BJ (cell line): ENCODE measurements around the gene PTPRK. TPM values are rescaled to one million over a fixed set of nuclear protein-coding genes. Genes with fewer than 3 reads are reported as not detected.

Experiments used
- CTCF ChIA-PET: fragments of 350-600 bp; formaldehyde crosslinking; extraction: SDS; loops from one replicate; lab custom pipeline; 2021; ENCODE audit warnings: antibody characterized with exemption, inconsistent platforms; lab: Yijun Ruan, JAX
- POLR2A ChIA-PET: fragments of 300-600 bp; sonication (Branson Sonifier 250); formaldehyde crosslinking; extraction: SDS; loops from one replicate; lab custom pipeline; 2021; ENCODE audit warnings: antibody characterized with exemption; lab: Charles Lee
- DNase-seq: peaks from one replicate; pipeline ENCODE4 v3.0.0-alpha.2; 2011; ENCODE audit warnings: low read depth
- H3K27me3 ChIP-seq: 2 replicates; pipeline ENCODE4 v1.6.0; 2011; ENCODE audit warnings: low read length; ENCODE audit not compliant: control insufficient read depth, insufficient read depth
- H3K36me3 ChIP-seq: 2 replicates; pipeline ENCODE4 v1.5.1; 2011; ENCODE audit warnings: low read length; ENCODE audit not compliant: control insufficient read depth, insufficient read depth
- H3K4me3 ChIP-seq: 2 replicates; pipeline ENCODE4 v1.5.1; 2011; ENCODE audit warnings: low read depth, mild to moderate bottlenecking, control low read depth, low read length
- CTCF ChIP-seq: IDR thresholded peaks from 2 replicates; pipeline ENCODE4 v1.5.1; 2011; ENCODE audit warnings: low read depth, mild to moderate bottlenecking, control low read depth, inconsistent platforms, low read length, moderate library complexity; ENCODE audit not compliant: insufficient read depth
- polyA plus RNA-seq: library from polyadenylated mRNA; depleted of rRNA; stranded (reverse); fragments of >200 nt; gene quantifications from 2 replicates; pipeline ENCODE4 v1.2.3, GENCODE V29; 2011

Gene PTPRK
- polyA plus RNA-seq, 1 experiment = 18.5 TPM

- no peaks in the 10 kb centered on the region for H3K36me3 ChIP-seq
- POLR2A ChIA-PET = no interaction called here
- CTCF ChIA-PET = no interaction called here
- H3K4me3 ChIP-seq = no peak overlapping the region
- TF ChIP-seq CTCF = no peak
- H3K27me3 ChIP-seq = no peaks in the 10 kb centered on the region
- DNase-seq = peak; percentile 21
Observed at GRCh38 chr6:128507337-128508310, 12.8 kb downstream of the PTPRK start.

GRCh38 chr6:128505603-128506002, 14.8 kb downstream of the PTPRK start:
- ChIA-PET CTCF (interaction anchor here (0.5 to 1.6 kb wide), 4 partner anchors 14 to 342 kb away, joined by 3 to 6 read pairs (median 3); partner anchors contain the start of gene PTPRK), POLR2A (no interaction called here)
- no peak for TF ChIP-seq CTCF
- Histone ChIP-seq H3K27me3 (no peaks in the 10 kb centered on the region), H3K36me3 (no peaks in the 10 kb centered on the region), H3K4me3 (no peak overlapping the region)
- no peak for DNase-seq

GRCh38 chr6:128504003-128504654, 16.3 kb downstream of the PTPRK start:
- TF ChIP-seq CTCF = no peak
- Histone ChIP-seq H3K36me3 (no peaks in the 10 kb centered on the region), H3K27me3 (no peaks in the 10 kb centered on the region), H3K4me3 (no peak overlapping the region)
- DNase-seq = no peak
- POLR2A ChIA-PET = no interaction called here
- CTCF ChIA-PET = no interaction called here

- no peak for DNase-seq
- TF ChIP-seq CTCF = no peak
- ChIA-PET POLR2A (no interaction called here), CTCF (interaction anchor here (1.8 kb wide), 1 partner anchor 16 kb away, joined by 5 read pairs; no protein-coding TSS in a partner anchor)
- Histone ChIP-seq H3K36me3 (no peaks in the 10 kb centered on the region), H3K4me3 (no peak overlapping the region), H3K27me3 (no peaks in the 10 kb centered on the region)
Observed at GRCh38 chr6:128500749-128501600, 19.4 kb downstream of the PTPRK start.
